H1 (cell line): ENCODE measurements around the gene SPINK7. TPM values are rescaled to one million over a fixed set of nuclear protein-coding genes. Genes with fewer than 3 reads are reported as not detected.

Source experiments
- CTCF ChIA-PET: fragments of 300-600 bp; sonication (Branson Sonifier 250); formaldehyde crosslinking; loops from one replicate; lab custom pipeline; 2021; ENCODE audit not compliant: partially characterized antibody; lab: Charles Lee
- POLR2A ChIA-PET: fragments of 300-600 bp; sonication (Branson Sonifier 250); formaldehyde crosslinking; loops from one replicate; lab custom pipeline; 2021; ENCODE audit warnings: inconsistent platforms; ENCODE audit not compliant: partially characterized antibody; lab: Charles Lee
- DNase-seq, 2 experiments: peaks; one replicate each; pipeline versions ENCODE4 v3.0.0 to v3.0.0-alpha.2; 2010 to 2022; ENCODE audit warnings: low spot score in 2 of 2, low read depth in 1 of 2, mixed read lengths in 1 of 2
- FAIRE-seq: peaks from 2 replicates; lab custom pipeline; 2011; peaks lifted over from hg19 to GRCh38; lab: Jason Lieb, UNC
- H2AFZ ChIP-seq: 2 replicates; pipeline ENCODE4 v1.8.1; 2012; ENCODE audit warnings: low read length, inconsistent platforms
- H2AK5ac ChIP-seq: 2 replicates; pipeline ENCODE4 v1.6.1; 2013; ENCODE audit warnings: low read depth, low read length
- H2BK120ac ChIP-seq: replicated peaks from 2 replicates; pipeline ENCODE3; 2013; ENCODE audit warnings: low read depth, low read length, inconsistent platforms
- H2BK12ac ChIP-seq: 2 replicates; pipeline ENCODE4 v1.6.1; 2013; ENCODE audit warnings: low read depth, low read length
- H2BK15ac ChIP-seq: 2 replicates; pipeline ENCODE4 v1.6.1; 2013; ENCODE audit warnings: low read length
- H2BK20ac ChIP-seq: 2 replicates; pipeline ENCODE4 v1.6.1; 2013; ENCODE audit warnings: low read length
- H2BK5ac ChIP-seq: 2 replicates; pipeline ENCODE4 v1.6.1; 2013; ENCODE audit warnings: low read depth, low read length
- H3K14ac ChIP-seq: 2 replicates; pipeline ENCODE4 v1.6.1; 2013; ENCODE audit warnings: inconsistent platforms; ENCODE audit not compliant: insufficient read length
- H3K18ac ChIP-seq: 2 replicates; pipeline ENCODE4 v1.6.1; 2013; ENCODE audit warnings: low read length; ENCODE audit errors: extremely low read depth
- H3K23ac ChIP-seq: 2 replicates; pipeline ENCODE4 v1.6.1; 2013; ENCODE audit warnings: inconsistent platforms; ENCODE audit not compliant: insufficient read length
- H3K23me2 ChIP-seq: 2 replicates; pipeline ENCODE4 v1.6.1; 2013; ENCODE audit warnings: low read depth, low read length
- H3K27ac ChIP-seq: 2 replicates; pipeline ENCODE4 v1.6.1; 2011; ENCODE audit warnings: low read depth, low read length, inconsistent platforms
- H3K27me3 ChIP-seq, 4 experiments: replicated peaks in 1 of 4; 1 replicate in 1 of 4; 2 replicates in 3 of 4; pipeline versions ENCODE4 v1.6.1 to v1.8.1; 2011 to 2013; ENCODE audit warnings: low read length in 3 of 4, mild to moderate bottlenecking in 3 of 4, inconsistent platforms in 2 of 4, mixed read lengths in 2 of 4, moderate library complexity in 1 of 4; ENCODE audit not compliant: control insufficient read depth in 3 of 4, insufficient read depth in 3 of 4; ENCODE audit errors: extremely low read depth in 1 of 4
- H3K36me3 ChIP-seq, 4 experiments: 2 replicates each; pipeline versions ENCODE4 v1.6.1 to v1.8.1; 2011 to 2013; ENCODE audit warnings: mild to moderate bottlenecking in 4 of 4, low read length in 3 of 4, moderate library complexity in 2 of 4, control low read depth in 1 of 4, inconsistent platforms in 1 of 4; ENCODE audit not compliant: insufficient read depth in 4 of 4, control insufficient read depth in 2 of 4
- H3K4ac ChIP-seq: replicated peaks from 2 replicates; pipeline ENCODE3; 2013; ENCODE audit warnings: low read length, low read depth, mixed read lengths, inconsistent platforms; ENCODE audit not compliant: insufficient read length
- H3K4me1 ChIP-seq, 4 experiments: replicated peaks in 1 of 4; 1 replicate in 1 of 4; 2 replicates in 3 of 4; pipeline versions ENCODE4 v1.6.1 to v1.8.1; 2011 to 2013; ENCODE audit warnings: low read length in 3 of 4, inconsistent platforms in 2 of 4, mixed read lengths in 1 of 4; ENCODE audit not compliant: insufficient read depth in 4 of 4, control insufficient read depth in 3 of 4
- H3K4me2 ChIP-seq, 2 experiments: 2 replicates each; pipeline versions ENCODE4 v1.6.1 to v1.8.1; 2011 to 2013; ENCODE audit warnings: low read depth in 2 of 2, low read length in 2 of 2, control low read depth in 1 of 2, inconsistent platforms in 1 of 2, mild to moderate bottlenecking in 1 of 2; ENCODE audit not compliant: insufficient read depth in 1 of 2
- H3K4me3 ChIP-seq, 4 experiments: fragments of 200-600, 300-600 bp in 1 of 4; sonication (generic), shearing (Covaris generic), sonication (Bioruptor Twin) in 1 of 4; 2 replicates each; pipeline versions ENCODE4 v1.5.1 to v1.8.1; 2011 to 2016; ENCODE audit warnings: low read length in 4 of 4, low read depth in 3 of 4, control low read depth in 2 of 4, inconsistent platforms in 2 of 4, mild to moderate bottlenecking in 2 of 4, mixed read lengths in 1 of 4, moderate library complexity in 1 of 4; ENCODE audit not compliant: insufficient read depth in 2 of 4; ENCODE audit errors: extremely low read depth in 1 of 4
- H3K56ac ChIP-seq: replicated peaks from 2 replicates; pipeline ENCODE3; 2013; ENCODE audit warnings: low read depth, mild to moderate bottlenecking, mixed read lengths, low read length, inconsistent platforms; ENCODE audit not compliant: insufficient read length
- H3K79me1 ChIP-seq: 2 replicates; pipeline ENCODE4 v1.6.1; 2013; ENCODE audit warnings: low read depth, low read length, control low read depth
- H3K79me2 ChIP-seq, 2 experiments: 2 replicates each; pipeline versions ENCODE4 v1.6.1 to v1.8.1; 2012 to 2013; ENCODE audit warnings: low read length in 2 of 2, mild to moderate bottlenecking in 2 of 2, inconsistent platforms in 1 of 2; ENCODE audit not compliant: insufficient read depth in 2 of 2, control insufficient read depth in 1 of 2
- H3K9ac ChIP-seq, 4 experiments: replicated peaks in 1 of 4; 1 replicate in 1 of 4; 2 replicates in 3 of 4; pipeline versions ENCODE4 v1.6.1 to v1.8.1; 2011 to 2013; ENCODE audit warnings: low read depth in 3 of 4, low read length in 3 of 4, control low read depth in 2 of 4, mild to moderate bottlenecking in 2 of 4, moderate library complexity in 2 of 4, inconsistent platforms in 1 of 4; ENCODE audit errors: extremely low read depth in 1 of 4
- H3K9me3 ChIP-seq, 2 experiments: 2 replicates each; pipeline versions ENCODE4 v1.6.1 to v1.8.1; 2012 to 2013; ENCODE audit warnings: mild to moderate bottlenecking in 2 of 2, moderate library complexity in 2 of 2, control low read depth in 1 of 2, inconsistent platforms in 1 of 2, low read depth in 1 of 2, low read length in 1 of 2, mixed read lengths in 1 of 2; ENCODE audit not compliant: insufficient read depth in 2 of 2
- H4K20me1 ChIP-seq, 2 experiments: replicated peaks in 1 of 2; 2 replicates each; pipeline versions ENCODE3 to v1.8.1; 2011 to 2013; ENCODE audit warnings: inconsistent platforms in 2 of 2, low read length in 2 of 2, mild to moderate bottlenecking in 1 of 2; ENCODE audit not compliant: insufficient read depth in 2 of 2, control insufficient read depth in 1 of 2
- H4K5ac ChIP-seq: 2 replicates; pipeline ENCODE4 v1.6.1; 2013; ENCODE audit warnings: low read length, low read depth, mixed read lengths, inconsistent platforms; ENCODE audit not compliant: insufficient read length
- H4K8ac ChIP-seq: 2 replicates; pipeline ENCODE4 v1.8.0; 2013; ENCODE audit warnings: mild to moderate bottlenecking, moderate library complexity, low read length, inconsistent platforms; ENCODE audit not compliant: insufficient read depth; ENCODE audit errors: extremely low read depth
- H4K91ac ChIP-seq: replicated peaks from 2 replicates; pipeline ENCODE3; 2013; ENCODE audit warnings: low read length, mixed read lengths, inconsistent platforms; ENCODE audit not compliant: insufficient read length
- CBX8 ChIP-seq: fragments of 300-800, 300-1000 bp; sonication (generic); IDR thresholded peaks from 2 replicates; pipeline ENCODE4 v1.7.1; 2016; ENCODE audit warnings: low read depth, low read length, borderline replicate concordance
- CTBP2 ChIP-seq: IDR thresholded peaks from 2 replicates; pipeline ENCODE4 v1.7.0; 2011; ENCODE audit warnings: borderline replicate concordance, mild to moderate bottlenecking, moderate library complexity, mixed read lengths, low read length; ENCODE audit not compliant: insufficient read depth, insufficient read length
- RAD21 ChIP-seq, 2 experiments: IDR thresholded peaks in 1 of 2; conservative IDR thresholded peaks in 1 of 2; 2 replicates each; pipeline ENCODE4 v1.6.1; 2011; ENCODE audit warnings: low read depth in 2 of 2, low read length in 2 of 2, improper control_type of control experiment in 1 of 2, inconsistent platforms in 1 of 2, mild to moderate bottlenecking in 1 of 2, moderate library complexity in 1 of 2
- WGBS, 2 experiments: shearing (Covaris generic) in 1 of 2; methylation state at CpG; one replicate each; pipeline versions ENCODE4 v1.1.6 to v1.1.7; 2013 to 2015; ENCODE audit warnings: low lambda C conversion rate in 2 of 2, mixed read lengths in 2 of 2, inconsistent platforms in 1 of 2, low coverage in 1 of 2, missing lambda C conversion rate in 1 of 2; ENCODE audit not compliant: insufficient replicate concordance in 2 of 2, insufficient coverage in 1 of 2, insufficient read length in 1 of 2; ENCODE audit errors: extremely low coverage in 1 of 2, missing lambda C conversion rate in 1 of 2; 5-methylcytosine and 5-hydroxymethylcytosine counted together
- polyA plus RNA-seq, 7 experiments: library from polyadenylated mRNA; depleted of rRNA in 3 of 7; stranded (reverse) in 5 of 7; unstranded in 2 of 7; fragments of >200 nt in 5 of 7; fragments of 200-250 nt in 2 of 7; gene quantifications; 1 replicate in 5 of 7; 2 replicates in 1 of 7; 4 replicates in 1 of 7; pipeline versions ENCODE4 v1.2.1 to v1.2.3, GENCODE V29; 2011 to 2013; ENCODE audit warnings: missing spikeins in 2 of 7, mixed read lengths in 2 of 7
- total RNA-seq: library from RNA; stranded (reverse); fragmentation: NEBNext Ultra II Directional; extraction: Animal tissue kit (Norgen Biotek cat#: 25700); gene quantifications from 2 replicates; pipeline ENCODE4 v1.2.1, GENCODE V29; 2021
- TF ChIP-seq, protein P1 (sequence below), 3 experiments: IDR thresholded peaks; 1 replicate in 2 of 3; 2 replicates in 1 of 3; pipeline versions ENCODE4 v1.5.1 to v1.6.1; 2011; ENCODE audit warnings: low read length in 3 of 3, mild to moderate bottlenecking in 3 of 3, inconsistent platforms in 2 of 3, low read depth in 1 of 3, moderate library complexity in 1 of 3; ENCODE audit not compliant: insufficient read depth in 1 of 3; ENCODE audit errors: control extremely low read depth in 1 of 3

Gene SPINK7
- total and polyA plus RNA-seq, 2 of the 8 experiments (the other 6 are each of a cell fraction or from before 2014, with no cell fraction given), result not detected

DNA sequence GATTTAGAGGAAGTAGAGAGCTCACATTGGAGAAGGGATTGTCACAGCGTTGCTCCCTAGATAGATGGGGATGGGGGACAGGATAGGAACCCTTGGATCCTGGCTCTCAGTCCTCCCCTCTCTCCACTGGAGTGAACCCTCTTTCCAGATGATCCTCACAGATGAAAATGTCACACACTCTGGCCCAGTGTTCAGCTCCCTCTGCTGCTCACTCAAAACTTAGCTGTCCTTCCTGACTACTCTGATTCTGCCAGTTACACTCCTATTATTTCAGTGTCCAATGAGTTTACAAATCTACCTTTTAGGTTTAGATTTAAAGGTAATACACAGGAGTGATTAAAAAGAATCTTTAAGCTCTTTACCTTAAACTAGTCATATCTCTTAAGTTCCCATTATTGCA is 5.8 kb upstream of the SPINK7 start:
- DNase-seq (no peak), FAIRE-seq (no peak)
- POLR2A ChIA-PET, result interaction anchor here (1.7 kb wide), 1 partner anchor 13 kb away, joined by 6 read pairs; no protein-coding TSS in a partner anchor
- no peak overlapping the region for H2AK5ac ChIP-seq
- H3K4me3 ChIP-seq, result no peak overlapping the region
- no peaks in the 10 kb centered on the region for H3K79me2 ChIP-seq
- no peak overlapping the region for H2BK20ac ChIP-seq
- no peak overlapping the region for H3K4ac ChIP-seq
- CTCF ChIA-PET, result interaction anchor here (0.7 to 3.3 kb wide), 6 partner anchors 8 to 68 kb away, joined by 3 to 18 read pairs (median 9); no protein-coding TSS in a partner anchor
- H3K79me1 ChIP-seq, result no peaks in the 10 kb centered on the region
- H3K4me2 ChIP-seq, result no peak overlapping the region
- H3K23ac ChIP-seq, result no peak overlapping the region
- no peak overlapping the region for H4K5ac ChIP-seq
- no peak overlapping the region for H2BK15ac ChIP-seq
- H3K18ac ChIP-seq, result no peak overlapping the region
- H3K23me2 ChIP-seq, result no peaks in the 10 kb centered on the region
- H3K9me3 ChIP-seq, result peaks cover 0 to 4% of the 10 kb centered on the region in 2 experiments; a peak in 1 of 4 replicates
- no peak overlapping the region for H2AFZ ChIP-seq
- no peak overlapping the region for H2BK12ac ChIP-seq
- H3K27ac ChIP-seq, result no peak overlapping the region
- H4K91ac ChIP-seq, result no peak overlapping the region
- no peaks in the 10 kb centered on the region for H4K20me1 ChIP-seq
- TF ChIP-seq, protein P1, sequence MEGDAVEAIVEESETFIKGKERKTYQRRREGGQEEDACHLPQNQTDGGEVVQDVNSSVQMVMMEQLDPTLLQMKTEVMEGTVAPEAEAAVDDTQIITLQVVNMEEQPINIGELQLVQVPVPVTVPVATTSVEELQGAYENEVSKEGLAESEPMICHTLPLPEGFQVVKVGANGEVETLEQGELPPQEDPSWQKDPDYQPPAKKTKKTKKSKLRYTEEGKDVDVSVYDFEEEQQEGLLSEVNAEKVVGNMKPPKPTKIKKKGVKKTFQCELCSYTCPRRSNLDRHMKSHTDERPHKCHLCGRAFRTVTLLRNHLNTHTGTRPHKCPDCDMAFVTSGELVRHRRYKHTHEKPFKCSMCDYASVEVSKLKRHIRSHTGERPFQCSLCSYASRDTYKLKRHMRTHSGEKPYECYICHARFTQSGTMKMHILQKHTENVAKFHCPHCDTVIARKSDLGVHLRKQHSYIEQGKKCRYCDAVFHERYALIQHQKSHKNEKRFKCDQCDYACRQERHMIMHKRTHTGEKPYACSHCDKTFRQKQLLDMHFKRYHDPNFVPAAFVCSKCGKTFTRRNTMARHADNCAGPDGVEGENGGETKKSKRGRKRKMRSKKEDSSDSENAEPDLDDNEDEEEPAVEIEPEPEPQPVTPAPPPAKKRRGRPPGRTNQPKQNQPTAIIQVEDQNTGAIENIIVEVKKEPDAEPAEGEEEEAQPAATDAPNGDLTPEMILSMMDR (IDR thresholded peaks at IDR 0.05; ENCODE audit: control extremely low read depth in 1 of 3, insufficient read depth in 1 of 3, low read depth in 1 of 3, low read length in 3 of 3), result peak in 2 of 3 experiments; percentile 11 to 12; a peak in 2 of 4 replicates
- TF ChIP-seq CBX8, result no peak
- no peak for TF ChIP-seq CTBP2
- TF ChIP-seq RAD21 (IDR thresholded peaks at IDR 0.05 in 1 of 2, conservative IDR thresholded peaks at IDR 0.05 in 1 of 2; ENCODE audit: low read depth in 2 of 2, low read length in 2 of 2), result peak; percentile 28 to 35
- H3K27me3 ChIP-seq, result peaks cover 0 to under 1% (median 0%) of the 10 kb centered on the region in 4 experiments; a peak in 1 of 7 replicates
- H3K9ac ChIP-seq, result no peak overlapping the region; a peak in 1 of 7 replicates
- H2BK120ac ChIP-seq, result no peak overlapping the region
- H3K56ac ChIP-seq, result no peak overlapping the region
- H3K36me3 ChIP-seq, result no peaks in the 10 kb centered on the region
- no peak overlapping the region for H2BK5ac ChIP-seq
- H3K4me1 ChIP-seq, result no peaks in the 10 kb centered on the region
- no peak overlapping the region for H4K8ac ChIP-seq
- no peak overlapping the region for H3K14ac ChIP-seq
- 89% methylated on average over 1 of the region's 1 CpG; no CpG with 5 or more reads in 1 of the 2 experiments for WGBS, 2 experiments
